GM18519 (cell line): ENCODE results near the gene PKP4.
"Not testable (repeated sequence)": the region's sequence is repeated elsewhere in the genome, so short reads cannot be mapped to it uniquely, and the experiment has no call there.

Source experiments
- ATAC-seq: cut with Tn5 transposase; IDR thresholded peaks from one replicate; pipeline ENCODE4 v1.9.1; 2021; ENCODE audit warnings: mild to moderate bottlenecking, moderate library complexity; ENCODE audit not compliant: unreplicated experiment, low FRiP score

Gene PKP4

GRCh38 chr2:158704724-158705465 is 248.1 kb downstream of the PKP4 start:
- not testable (repeated sequence) for ATAC-seq

- no peak for ATAC-seq
Observed at GRCh38 chr2:158712791-158713522, 256.2 kb downstream of the PKP4 start.

DNA sequence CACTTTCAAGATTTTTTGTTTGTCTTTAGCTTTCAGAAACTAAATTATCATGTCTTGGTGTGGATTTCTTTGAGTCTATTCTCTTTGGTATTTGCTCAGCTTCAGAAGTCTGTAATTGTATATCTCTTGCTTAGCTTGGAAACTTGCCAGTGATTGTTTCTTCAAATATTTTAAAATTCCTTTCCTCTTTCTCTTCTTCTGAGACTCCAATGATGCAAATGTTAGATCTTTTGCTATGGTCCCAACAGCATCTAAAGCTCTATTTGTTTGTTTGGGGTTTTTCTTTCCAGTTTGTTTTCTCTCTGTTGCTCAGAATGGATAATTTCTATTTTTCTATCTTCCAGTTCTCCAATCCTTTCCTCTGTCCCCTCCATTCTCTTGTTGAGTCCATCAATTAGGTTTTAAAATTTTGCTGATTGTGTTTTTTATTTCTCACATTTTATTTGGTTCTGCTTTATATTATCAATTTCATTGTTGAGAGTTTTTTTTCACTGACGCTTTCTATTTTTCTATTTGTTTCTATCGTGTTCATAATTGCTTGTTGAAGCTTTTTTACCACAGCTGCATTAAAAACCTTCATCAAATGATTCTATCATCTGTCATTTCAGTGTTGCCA is 256.9 kb downstream of the PKP4 start:
- no peak for ATAC-seq

DNA sequence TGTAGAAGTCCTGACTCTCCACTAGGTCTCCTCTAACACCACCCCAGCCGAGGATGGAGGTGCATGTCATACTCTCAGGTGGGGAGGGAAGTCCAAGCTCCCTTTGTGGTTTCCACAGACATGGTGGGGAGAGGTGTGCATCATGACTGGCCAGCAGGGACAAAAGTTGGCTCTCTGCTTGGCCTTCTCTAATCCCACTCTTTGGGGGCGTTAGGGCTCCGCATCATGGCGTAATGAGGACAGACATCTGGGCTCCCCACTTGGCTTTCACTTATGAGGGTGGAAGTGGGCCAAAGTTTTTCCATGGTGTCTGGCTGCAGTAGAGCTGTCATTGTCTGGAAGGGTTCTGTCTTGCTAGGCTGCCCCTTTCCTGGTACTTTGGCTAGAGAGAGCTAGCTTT is 257.7 kb downstream of the PKP4 start:
- no peak for ATAC-seq

DNA sequence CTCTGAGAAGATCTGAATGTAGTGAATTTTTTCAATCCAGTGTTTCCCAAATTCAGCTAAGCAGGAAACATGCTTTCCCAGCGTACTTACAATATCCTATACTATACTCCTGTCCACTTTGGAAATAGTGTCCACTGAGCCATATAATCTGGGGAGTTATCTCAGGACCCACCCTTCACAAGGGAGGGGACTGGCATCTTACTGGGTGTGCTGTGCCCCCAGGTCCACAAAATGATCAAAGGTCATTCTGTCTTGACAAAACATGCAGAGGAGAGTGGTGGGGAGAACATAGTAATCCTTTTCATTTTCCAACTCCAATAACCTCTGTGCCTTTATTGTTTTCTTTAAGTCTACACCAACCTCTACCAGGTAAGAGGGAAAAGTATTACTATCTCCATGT is 258.6 kb downstream of the PKP4 start:
- no peak for ATAC-seq

- ATAC-seq: no peak
Observed at GRCh38 chr2:158716121-158716791, 259.5 kb downstream of the PKP4 start.

DNA sequence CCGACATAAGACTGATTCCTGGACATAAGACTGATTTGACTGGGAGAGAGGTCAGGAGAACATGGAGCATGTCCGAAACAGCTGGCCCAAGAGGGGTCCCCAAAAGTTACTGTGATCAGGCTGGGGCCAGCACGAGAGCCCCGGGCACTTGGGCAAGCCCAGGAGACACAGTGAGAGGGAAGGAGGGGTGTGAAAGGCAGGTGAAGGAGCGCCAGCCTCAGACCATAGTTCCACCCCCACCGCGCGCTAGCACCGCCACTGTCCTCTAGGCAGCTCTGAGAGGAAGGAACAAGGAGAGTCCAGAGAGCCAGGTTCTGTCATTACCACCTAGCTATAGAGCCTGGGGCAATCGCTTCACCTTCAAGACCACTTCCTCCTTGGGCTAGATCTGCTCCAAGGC is 260.2 kb downstream of the PKP4 start:
- ATAC-seq: no peak

DNA sequence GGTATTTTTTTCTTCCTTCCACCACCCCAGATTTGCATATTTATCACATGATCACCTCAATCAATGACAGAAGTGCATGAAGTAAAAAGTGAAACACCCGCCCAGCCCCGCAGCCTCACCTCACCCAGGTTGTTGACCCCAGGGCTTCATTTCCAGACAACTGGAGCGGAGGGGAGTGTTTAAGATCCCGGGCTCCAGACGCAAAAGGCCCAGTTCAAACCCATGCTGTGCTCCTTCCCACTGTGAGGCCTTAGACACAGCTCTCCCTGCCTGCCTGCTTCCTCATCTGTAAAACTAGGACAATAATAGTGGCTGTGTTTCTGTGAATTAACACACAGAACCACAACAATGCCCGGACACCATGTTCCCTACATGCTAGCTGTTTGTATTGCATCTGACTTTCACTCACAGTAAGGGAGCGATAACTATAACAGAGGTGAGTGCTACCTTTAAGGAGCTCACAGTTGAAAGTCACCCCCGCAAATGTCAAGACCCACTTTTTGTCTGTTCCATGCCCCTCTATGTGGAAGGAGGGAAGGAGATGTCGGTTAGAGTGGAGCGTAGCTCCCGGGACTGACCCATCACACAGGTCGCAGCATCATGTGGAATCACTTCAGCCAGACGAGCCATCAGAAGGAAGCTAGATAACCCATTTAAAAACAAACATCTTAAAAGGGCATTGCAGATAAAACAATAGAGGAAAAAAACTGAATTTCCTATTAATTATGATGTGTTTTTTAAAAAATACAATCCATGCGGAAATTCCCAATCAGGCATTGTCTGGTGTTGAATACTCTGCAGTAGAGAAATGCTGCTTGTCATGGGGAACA is 260.8 kb downstream of the PKP4 start:
- ATAC-seq: no peak

- ATAC-seq: no peak
Observed at GRCh38 chr2:158718196-158718585, 261.4 kb downstream of the PKP4 start.

GRCh38 chr2:158718851-158719250 is 262.1 kb downstream of the PKP4 start:
- no peak for ATAC-seq

DNA sequence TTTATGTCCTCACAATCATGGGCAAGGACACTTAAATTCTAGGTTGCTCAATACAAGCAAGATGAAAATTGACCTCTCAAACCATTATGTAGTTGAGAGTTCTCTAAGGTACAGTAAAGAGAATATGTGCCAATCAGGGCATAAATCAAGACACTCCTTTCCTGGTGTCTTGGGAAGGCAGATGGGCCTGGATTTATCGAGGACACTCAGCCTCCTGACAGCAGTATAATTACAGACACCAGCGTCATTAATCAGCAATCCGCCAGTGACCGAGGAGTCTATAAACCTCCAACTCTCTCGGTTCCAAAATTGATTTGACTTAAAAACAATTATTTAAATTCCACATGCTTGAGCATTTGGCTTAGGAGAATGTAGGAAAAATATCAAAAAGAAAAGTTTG is 262.7 kb downstream of the PKP4 start:
- ATAC-seq: no peak

GRCh38 chr2:158722266-158723105 is 265.7 kb downstream of the PKP4 start:
- no peak for ATAC-seq

DNA sequence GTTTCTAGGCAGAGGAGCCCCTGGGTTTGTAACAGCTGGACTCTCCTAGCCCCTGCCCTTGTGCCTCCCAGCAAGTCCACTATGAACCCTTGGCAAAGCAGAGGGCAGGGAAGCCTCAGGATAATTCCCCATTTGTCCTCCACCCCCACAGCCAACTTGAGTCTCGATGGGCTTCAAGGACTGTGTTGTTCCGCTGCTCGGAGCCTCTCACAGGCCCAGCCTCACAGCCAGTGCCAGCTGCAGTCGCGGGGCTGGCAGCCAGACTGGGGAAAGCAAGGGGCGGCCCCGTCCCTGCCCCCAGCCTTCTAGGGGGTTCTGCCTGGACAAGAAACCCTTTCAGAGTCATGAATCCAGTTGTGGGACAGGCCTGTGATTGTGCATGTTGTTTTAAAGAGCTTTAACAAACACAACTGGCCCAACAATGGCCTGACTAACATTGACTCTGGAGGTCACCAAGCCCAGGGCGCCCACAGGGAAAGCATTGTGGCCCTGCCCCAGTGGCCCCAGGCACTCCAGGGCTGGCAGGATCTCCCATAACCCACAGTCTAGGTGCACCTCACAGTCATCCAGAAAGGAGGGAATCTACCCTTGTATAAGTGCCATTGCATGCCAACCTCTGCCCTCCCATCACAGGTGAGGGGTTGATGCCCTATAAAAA is 266.6 kb downstream of the PKP4 start:
- ATAC-seq: no peak

- no peak for ATAC-seq
Observed at GRCh38 chr2:158723921-158724802, 267.4 kb downstream of the PKP4 start.

- ATAC-seq: no peak
Observed at GRCh38 chr2:158724803-158725381, 268.1 kb downstream of the PKP4 start.

DNA sequence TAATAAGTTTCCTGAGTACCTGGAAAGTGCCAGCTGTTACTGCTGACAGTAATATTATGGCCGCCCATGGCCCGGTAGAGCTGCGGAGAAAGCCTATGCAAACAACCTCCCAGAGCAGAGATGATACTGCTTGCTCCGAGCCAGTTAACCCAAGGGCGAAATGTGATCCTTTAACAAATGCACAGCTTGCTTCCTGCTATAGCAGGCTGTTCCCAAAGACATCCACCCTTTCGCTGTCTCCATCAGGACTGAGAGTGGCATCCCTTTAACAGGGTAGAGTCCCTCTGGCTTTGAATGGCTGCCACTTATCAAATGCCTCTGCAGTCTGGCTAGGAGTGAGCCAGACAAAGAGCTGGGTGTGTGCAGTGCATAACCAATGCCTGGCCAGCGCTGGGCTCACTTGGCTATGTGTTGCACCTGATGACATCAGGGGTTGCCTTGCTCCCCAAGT is 268.7 kb downstream of the PKP4 start:
- ATAC-seq: no peak

- ATAC-seq: no peak
Observed at GRCh38 chr2:158726911-158727592, 270.3 kb downstream of the PKP4 start.
